HEK293 (cell line): ENCODE results near the gene CLCNKA.
A peak's percentile ranks its signal among the peaks of the same experiment; 100 is the strongest.

Source experiments
- AEBP2 ChIP-seq: fragments of 450-650 bp; formaldehyde crosslinking; IDR thresholded peaks from 2 replicates; pipeline ENCODE4 v1.5.1; 2016; ENCODE audit warnings: missing biosample characterization, missing genetic modification characterization, borderline replicate concordance
- BCL11B ChIP-seq: fragments of 450-650 bp; formaldehyde crosslinking; IDR thresholded peaks from 2 replicates; pipeline ENCODE4 v1.5.1; 2016; ENCODE audit warnings: low read depth, missing biosample characterization, missing genetic modification characterization
- GLI2 ChIP-seq: fragments of 450-650 bp; formaldehyde crosslinking; IDR thresholded peaks from 2 replicates; pipeline ENCODE4; 2017; ENCODE audit warnings: missing biosample characterization, missing genetic modification characterization, low read depth, borderline replicate concordance
- KLF9 ChIP-seq: fragments of 450-650 bp; formaldehyde crosslinking; IDR thresholded peaks from 2 replicates; pipeline ENCODE4 v1.5.1; 2016; ENCODE audit warnings: missing biosample characterization, missing genetic modification characterization, low read depth
- PRDM1 ChIP-seq: fragments of 450-650 bp; formaldehyde crosslinking; IDR thresholded peaks from 2 replicates; pipeline ENCODE4; 2016; ENCODE audit warnings: missing biosample characterization, missing genetic modification characterization
- SALL2 ChIP-seq: fragments of 450-650 bp; formaldehyde crosslinking; IDR thresholded peaks from 2 replicates; pipeline ENCODE4 v1.5.0; 2017; ENCODE audit warnings: missing biosample characterization, mild to moderate bottlenecking, missing genetic modification characterization, borderline replicate concordance
- ZBTB49 ChIP-seq: fragments of 450-650 bp; formaldehyde crosslinking; IDR thresholded peaks from 2 replicates; pipeline ENCODE4 v1.5.1; 2016; ENCODE audit warnings: missing biosample characterization, missing genetic modification characterization, low read depth
- ZBTB6 ChIP-seq: fragments of 450-650 bp; formaldehyde crosslinking; IDR thresholded peaks from 2 replicates; pipeline ENCODE4 v1.5.1; 2017; ENCODE audit warnings: missing biosample characterization, missing genetic modification characterization
- ZNF146 ChIP-seq: fragments of 450-650 bp; formaldehyde crosslinking; IDR thresholded peaks from 2 replicates; pipeline ENCODE4 v1.5.1; 2016; ENCODE audit warnings: missing biosample characterization, missing genetic modification characterization
- ZNF214 ChIP-seq: fragments of 450-650 bp; formaldehyde crosslinking; IDR thresholded peaks from 2 replicates; pipeline ENCODE4 v1.5.1; 2017; ENCODE audit warnings: missing biosample characterization, mild to moderate bottlenecking, missing genetic modification characterization, borderline replicate concordance
- ZNF274 ChIP-seq, 2 experiments: fragments of 200-500 bp in 1 of 2; fragments of 450-650 bp in 1 of 2; sonication (Bioruptor generic) in 1 of 2; formaldehyde crosslinking in 1 of 2; IDR thresholded peaks; 2 replicates each; pipeline versions ENCODE4 v1.5.1 to v1.6.1; 2014 to 2016; ENCODE audit warnings: borderline replicate concordance in 1 of 2, inconsistent platforms in 1 of 2, low read length in 1 of 2, missing biosample characterization in 1 of 2, missing genetic modification characterization in 1 of 2
- ZNF350 ChIP-seq: fragments of 450-650 bp; formaldehyde crosslinking; IDR thresholded peaks from 2 replicates; pipeline ENCODE4 v1.5.0; 2017; ENCODE audit warnings: missing biosample characterization, mild to moderate bottlenecking, missing genetic modification characterization
- ZNF362 ChIP-seq: fragments of 450-650 bp; formaldehyde crosslinking; IDR thresholded peaks from 2 replicates; pipeline ENCODE4 v1.5.1; 2016; ENCODE audit warnings: missing biosample characterization, missing genetic modification characterization
- ZNF394 ChIP-seq: fragments of 450-650 bp; formaldehyde crosslinking; IDR thresholded peaks from 2 replicates; pipeline ENCODE4 v1.5.1; 2016; ENCODE audit warnings: missing biosample characterization, missing genetic modification characterization, mild to moderate bottlenecking, moderate library complexity, borderline replicate concordance
- ZNF423 ChIP-seq: fragments of 450-650 bp; formaldehyde crosslinking; IDR thresholded peaks from 2 replicates; pipeline ENCODE4 v1.5.1; 2016; ENCODE audit warnings: missing biosample characterization, missing genetic modification characterization
- ZNF473 ChIP-seq: fragments of 450-650 bp; formaldehyde crosslinking; IDR thresholded peaks from 2 replicates; pipeline ENCODE4 v1.5.1; 2017; ENCODE audit warnings: missing biosample characterization, missing genetic modification characterization
- ZNF560 ChIP-seq: fragments of 450-650 bp; formaldehyde crosslinking; IDR thresholded peaks from 2 replicates; pipeline ENCODE4 v1.5.1; 2017; ENCODE audit warnings: missing biosample characterization, missing genetic modification characterization, borderline replicate concordance
- ZNF561 ChIP-seq: fragments of 450-650 bp; IDR thresholded peaks from 2 replicates; pipeline ENCODE4 v1.5.1; 2018; ENCODE audit warnings: missing biosample characterization, missing genetic modification characterization, borderline replicate concordance
- ZNF654 ChIP-seq: fragments of 450-650 bp; formaldehyde crosslinking; IDR thresholded peaks from 2 replicates; pipeline ENCODE4 v1.5.1; 2016; ENCODE audit warnings: low read depth, missing biosample characterization, missing genetic modification characterization
- ZNF670 ChIP-seq: fragments of 450-650 bp; formaldehyde crosslinking; IDR thresholded peaks from 2 replicates; pipeline ENCODE4 v1.5.1; 2016; ENCODE audit warnings: missing biosample characterization, missing genetic modification characterization, low read depth
- ZSCAN30 ChIP-seq: fragments of 450-650 bp; IDR thresholded peaks from 2 replicates; pipeline ENCODE4 v1.5.1; 2018; ENCODE audit warnings: missing biosample characterization, mild to moderate bottlenecking, missing genetic modification characterization, moderate library complexity
- TF ChIP-seq, protein P1 (sequence below): fragments of 450-650 bp; formaldehyde crosslinking; IDR thresholded peaks from 2 replicates; pipeline ENCODE4 v1.5.0; 2017; ENCODE audit warnings: missing biosample characterization, missing genetic modification characterization, borderline replicate concordance
- TF ChIP-seq, protein P2 (sequence below): fragments of 450-650 bp; formaldehyde crosslinking; IDR thresholded peaks from 2 replicates; pipeline ENCODE4 v1.5.1; 2016; ENCODE audit warnings: missing biosample characterization, missing genetic modification characterization
- TF ChIP-seq, protein P3 (sequence below): fragments of 450-650 bp; formaldehyde crosslinking; IDR thresholded peaks from 2 replicates; pipeline ENCODE4 v1.5.1; 2016; ENCODE audit warnings: missing biosample characterization, missing genetic modification characterization

Gene CLCNKA

GRCh38 chr1:15975805-15976680 is 45.8 kb upstream of the CLCNKA start, which contains the start of gene ZBTB17 (continued):
- TF ChIP-seq, protein P1, sequence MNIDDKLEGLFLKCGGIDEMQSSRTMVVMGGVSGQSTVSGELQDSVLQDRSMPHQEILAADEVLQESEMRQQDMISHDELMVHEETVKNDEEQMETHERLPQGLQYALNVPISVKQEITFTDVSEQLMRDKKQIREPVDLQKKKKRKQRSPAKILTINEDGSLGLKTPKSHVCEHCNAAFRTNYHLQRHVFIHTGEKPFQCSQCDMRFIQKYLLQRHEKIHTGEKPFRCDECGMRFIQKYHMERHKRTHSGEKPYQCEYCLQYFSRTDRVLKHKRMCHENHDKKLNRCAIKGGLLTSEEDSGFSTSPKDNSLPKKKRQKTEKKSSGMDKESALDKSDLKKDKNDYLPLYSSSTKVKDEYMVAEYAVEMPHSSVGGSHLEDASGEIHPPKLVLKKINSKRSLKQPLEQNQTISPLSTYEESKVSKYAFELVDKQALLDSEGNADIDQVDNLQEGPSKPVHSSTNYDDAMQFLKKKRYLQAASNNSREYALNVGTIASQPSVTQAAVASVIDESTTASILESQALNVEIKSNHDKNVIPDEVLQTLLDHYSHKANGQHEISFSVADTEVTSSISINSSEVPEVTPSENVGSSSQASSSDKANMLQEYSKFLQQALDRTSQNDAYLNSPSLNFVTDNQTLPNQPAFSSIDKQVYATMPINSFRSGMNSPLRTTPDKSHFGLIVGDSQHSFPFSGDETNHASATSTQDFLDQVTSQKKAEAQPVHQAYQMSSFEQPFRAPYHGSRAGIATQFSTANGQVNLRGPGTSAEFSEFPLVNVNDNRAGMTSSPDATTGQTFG (tag by site-specific recombination), result no peak
- TF ChIP-seq ZNF473 (tag by site-specific recombination), result no peak
- TF ChIP-seq ZNF394 (tag by site-specific recombination), result no peak; the same call in 1 of the 2 replicates
- TF ChIP-seq ZBTB49 (tag by site-specific recombination), result no peak
- TF ChIP-seq PRDM1 (tag by site-specific recombination), result peak; percentile 59; the same call in 1 of the 2 replicates
- TF ChIP-seq ZNF654 (tag by site-specific recombination), result no peak
- TF ChIP-seq ZNF274 (IDR thresholded peaks at IDR 0.05; ENCODE audit: low read length), result no peak
- TF ChIP-seq ZNF274 (tag by site-specific recombination; IDR thresholded peaks at IDR 0.05; ENCODE audit: borderline replicate concordance), result no peak
- TF ChIP-seq ZNF362 (tag by site-specific recombination), result no peak
- TF ChIP-seq ZNF560 (tag by site-specific recombination), result no peak
- TF ChIP-seq ZNF214 (tag by site-specific recombination), result no peak
- no peak for TF ChIP-seq BCL11B (tag by site-specific recombination)
- TF ChIP-seq ZBTB6 (tag by site-specific recombination), result peak; percentile 16; the same call in 1 of the 2 replicates
- peak; percentile 63; the same call in 1 of the 2 replicates for TF ChIP-seq KLF9
- TF ChIP-seq AEBP2 (tag by site-specific recombination), result no peak
- TF ChIP-seq ZNF670 (tag by site-specific recombination), result no peak
- TF ChIP-seq, protein P2, sequence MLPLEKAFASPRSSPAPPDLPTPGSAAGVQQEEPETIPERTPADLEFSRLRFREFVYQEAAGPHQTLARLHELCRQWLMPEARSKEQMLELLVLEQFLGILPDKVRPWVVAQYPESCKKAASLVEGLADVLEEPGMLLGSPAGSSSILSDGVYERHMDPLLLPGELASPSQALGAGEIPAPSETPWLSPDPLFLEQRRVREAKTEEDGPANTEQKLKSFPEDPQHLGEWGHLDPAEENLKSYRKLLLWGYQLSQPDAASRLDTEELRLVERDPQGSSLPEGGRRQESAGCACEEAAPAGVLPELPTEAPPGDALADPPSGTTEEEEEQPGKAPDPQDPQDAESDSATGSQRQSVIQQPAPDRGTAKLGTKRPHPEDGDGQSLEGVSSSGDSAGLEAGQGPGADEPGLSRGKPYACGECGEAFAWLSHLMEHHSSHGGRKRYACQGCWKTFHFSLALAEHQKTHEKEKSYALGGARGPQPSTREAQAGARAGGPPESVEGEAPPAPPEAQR (tag by site-specific recombination), result no peak
- TF ChIP-seq ZNF561 (tag by site-specific recombination), result peak; percentile 82; the same call in 1 of the 2 replicates
- no peak for TF ChIP-seq ZNF350 (tag by site-specific recombination)
- no peak for TF ChIP-seq ZNF423 (tag by site-specific recombination)
- TF ChIP-seq ZSCAN30 (tag by site-specific recombination), result 0 out of 2 replicates have a peak, but pooled peaks have one; percentile 16
- TF ChIP-seq ZNF146 (tag by site-specific recombination), result peak; percentile 24; the same call in 1 of the 2 replicates
- TF ChIP-seq GLI2 (tag by site-specific recombination), result no peak
- TF ChIP-seq SALL2 (tag by site-specific recombination), result no peak
- TF ChIP-seq, protein P3, sequence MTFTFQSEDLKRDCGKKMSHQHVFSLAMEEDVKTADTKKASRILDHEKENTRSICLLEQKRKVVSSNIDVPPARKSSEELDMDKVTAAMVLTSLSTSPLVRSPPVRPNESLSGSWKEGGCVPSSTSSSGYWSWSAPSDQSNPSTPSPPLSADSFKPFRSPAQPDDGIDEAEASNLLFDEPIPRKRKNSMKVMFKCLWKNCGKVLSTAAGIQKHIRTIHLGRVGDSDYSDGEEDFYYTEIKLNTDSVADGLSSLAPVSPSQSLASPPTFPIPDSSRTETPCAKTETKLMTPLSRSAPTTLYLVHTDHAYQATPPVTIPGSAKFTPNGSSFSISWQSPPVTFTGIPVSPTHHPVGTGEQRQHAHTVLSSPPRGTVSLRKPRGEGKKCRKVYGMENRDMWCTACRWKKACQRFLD (tag by site-specific recombination), result peak; percentile 93
